MM.1S (cell line): ENCODE data around the gene CTRB1.

Experiments
- DNase-seq: peaks from one replicate; pipeline ENCODE4 v3.0.0-alpha.2; 2015
- H2AFZ ChIP-seq: fragments of 300-600 bp; sonication (generic); 2 replicates; pipeline ENCODE4 v1.6.0; 2016; ENCODE audit warnings: antibody characterized with exemption, low read length
- H3F3A ChIP-seq: fragments of 300-600 bp; sonication (generic); 2 replicates; pipeline ENCODE4 v1.6.1; 2016; ENCODE audit warnings: mild to moderate bottlenecking, antibody characterized with exemption, low read length, moderate library complexity, mixed read lengths; ENCODE audit not compliant: insufficient read depth
- H3K27ac ChIP-seq: fragments of 300-600 bp; sonication (generic); 2 replicates; pipeline ENCODE4 v1.5.1; 2016; ENCODE audit warnings: mild to moderate bottlenecking, low read length
- H3K27me3 ChIP-seq: fragments of 300-600 bp; sonication (generic); replicated peaks from 2 replicates; pipeline ENCODE4 v1.6.0; 2016; ENCODE audit warnings: low read length; ENCODE audit not compliant: insufficient read depth
- H3K36me3 ChIP-seq: fragments of 300-600 bp; sonication (generic); replicated peaks from 2 replicates; pipeline ENCODE4 v1.6.1; 2016; ENCODE audit warnings: mild to moderate bottlenecking, low read length, mixed read lengths; ENCODE audit not compliant: insufficient read depth
- H3K4me1 ChIP-seq: fragments of 300-600 bp; sonication (generic); 2 replicates; pipeline ENCODE4 v1.6.1; 2016; ENCODE audit warnings: low read length, mixed read lengths
- H3K4me2 ChIP-seq: fragments of 300-600 bp; sonication (generic); 2 replicates; pipeline ENCODE4 v1.6.0; 2016; ENCODE audit warnings: low read depth, low read length
- H3K4me3 ChIP-seq: fragments of 300-600 bp; sonication (generic); 2 replicates; pipeline ENCODE4 v1.5.1; 2016; ENCODE audit warnings: low read length, mixed read lengths
- H3K79me2 ChIP-seq: fragments of 300-600 bp; sonication (generic); 2 replicates; pipeline ENCODE4 v1.6.1; 2016; ENCODE audit warnings: mixed run types, low read length, mixed read lengths
- H3K9ac ChIP-seq: fragments of 300-600 bp; sonication (generic); 2 replicates; pipeline ENCODE4 v1.6.1; 2016; ENCODE audit warnings: low read length, mixed read lengths
- H3K9me2 ChIP-seq: fragments of 300-600 bp; sonication (generic); replicated peaks from 2 replicates; pipeline ENCODE4 v1.6.1; 2016; ENCODE audit warnings: mild to moderate bottlenecking, low read length, mixed read lengths; ENCODE audit not compliant: insufficient read depth
- H3K9me3 ChIP-seq: fragments of 300-600 bp; sonication (generic); replicated peaks from 2 replicates; pipeline ENCODE4 v1.6.1; 2016; ENCODE audit warnings: mild to moderate bottlenecking, low read length, mixed read lengths; ENCODE audit not compliant: insufficient read depth
- H4K20me1 ChIP-seq: fragments of 300-600 bp; sonication (generic); 2 replicates; pipeline ENCODE4 v1.6.1; 2016; ENCODE audit warnings: mild to moderate bottlenecking, low read length, moderate library complexity, mixed read lengths; ENCODE audit not compliant: insufficient read depth
- EZH2 ChIP-seq: fragments of 300-600 bp; sonication (generic); optimal IDR thresholded peaks from 2 replicates; pipeline ENCODE3; 2017; ENCODE audit warnings: low read depth, mild to moderate bottlenecking, antibody characterized with exemption, low read length, mixed read lengths
- EZH2phosphoT487 ChIP-seq: fragments of 300-600 bp; sonication (generic); IDR thresholded peaks from 2 replicates; pipeline ENCODE4 v1.6.1; 2018; ENCODE audit warnings: antibody characterized with exemption, low read length
- TF ChIP-seq, protein P1 (sequence below): fragments of 300-600 bp; sonication (generic); IDR thresholded peaks from 2 replicates; pipeline ENCODE4 v1.5.1; 2016; ENCODE audit warnings: antibody characterized with exemption, low read length, mixed read lengths

CTRB1 gene

GRCh38 chr16:75198135-75198600 is 20.6 kb upstream of the CTRB1 start:
- TF ChIP-seq EZH2 (no peak), EZH2phosphoT487 (no peak)
- TF ChIP-seq, protein P1, sequence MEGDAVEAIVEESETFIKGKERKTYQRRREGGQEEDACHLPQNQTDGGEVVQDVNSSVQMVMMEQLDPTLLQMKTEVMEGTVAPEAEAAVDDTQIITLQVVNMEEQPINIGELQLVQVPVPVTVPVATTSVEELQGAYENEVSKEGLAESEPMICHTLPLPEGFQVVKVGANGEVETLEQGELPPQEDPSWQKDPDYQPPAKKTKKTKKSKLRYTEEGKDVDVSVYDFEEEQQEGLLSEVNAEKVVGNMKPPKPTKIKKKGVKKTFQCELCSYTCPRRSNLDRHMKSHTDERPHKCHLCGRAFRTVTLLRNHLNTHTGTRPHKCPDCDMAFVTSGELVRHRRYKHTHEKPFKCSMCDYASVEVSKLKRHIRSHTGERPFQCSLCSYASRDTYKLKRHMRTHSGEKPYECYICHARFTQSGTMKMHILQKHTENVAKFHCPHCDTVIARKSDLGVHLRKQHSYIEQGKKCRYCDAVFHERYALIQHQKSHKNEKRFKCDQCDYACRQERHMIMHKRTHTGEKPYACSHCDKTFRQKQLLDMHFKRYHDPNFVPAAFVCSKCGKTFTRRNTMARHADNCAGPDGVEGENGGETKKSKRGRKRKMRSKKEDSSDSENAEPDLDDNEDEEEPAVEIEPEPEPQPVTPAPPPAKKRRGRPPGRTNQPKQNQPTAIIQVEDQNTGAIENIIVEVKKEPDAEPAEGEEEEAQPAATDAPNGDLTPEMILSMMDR = no peak
- H3K36me3 ChIP-seq = no peaks in the 10 kb centered on the region
- no peak for DNase-seq
- H2AFZ ChIP-seq = no peak overlapping the region
- no peaks in the 10 kb centered on the region for H3K9me2 ChIP-seq
- H3K9me3 ChIP-seq = no peaks in the 10 kb centered on the region
- no peak overlapping the region for H3K9ac ChIP-seq
- H3K27ac ChIP-seq = no peak overlapping the region
- no peaks in the 10 kb centered on the region for H3K27me3 ChIP-seq
- H3K4me2 ChIP-seq = no peak overlapping the region
- no peaks in the 10 kb centered on the region for H4K20me1 ChIP-seq
- H3K79me2 ChIP-seq = no peaks in the 10 kb centered on the region
- no peak overlapping the region for H3K4me3 ChIP-seq
- no peaks in the 10 kb centered on the region for H3K4me1 ChIP-seq
- H3F3A ChIP-seq = no peaks in the 10 kb centered on the region

DNA sequence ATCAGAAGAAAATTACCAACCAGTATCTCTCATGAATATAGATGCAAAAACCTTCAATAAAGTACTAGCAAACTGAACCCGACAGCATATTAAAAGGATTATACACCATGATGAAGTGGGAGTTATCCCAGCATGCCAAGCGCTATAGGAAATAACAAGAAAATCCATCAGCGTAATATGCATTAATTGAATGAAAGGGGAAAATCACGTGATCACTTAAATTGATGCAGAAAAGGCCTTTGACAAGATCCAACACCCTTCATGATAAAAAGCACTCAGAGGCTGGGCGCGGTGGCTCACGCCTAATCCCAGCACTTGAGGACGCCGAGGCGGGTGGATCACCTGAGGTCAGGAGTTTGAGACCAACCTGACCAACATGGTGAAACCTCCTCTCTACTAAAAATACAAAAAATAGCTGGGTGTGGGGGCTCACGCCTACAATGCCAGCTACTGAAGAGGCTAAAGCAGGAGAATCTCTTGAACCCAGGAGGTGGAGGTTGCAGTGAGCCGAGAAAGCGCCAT is 16.7 kb upstream of the CTRB1 start:
- H3K4me3 ChIP-seq = no peak overlapping the region
- H3K27ac ChIP-seq = no peak overlapping the region
- no peaks in the 10 kb centered on the region for H3K27me3 ChIP-seq
- DNase-seq = no peak
- no peak overlapping the region for H2AFZ ChIP-seq
- TF ChIP-seq EZH2phosphoT487 (no peak), EZH2 (no peak)
- TF ChIP-seq, protein P1 = no peak
- H3K4me1 ChIP-seq = no peaks in the 10 kb centered on the region
- H3K9me3 ChIP-seq = no peaks in the 10 kb centered on the region
- H3K4me2 ChIP-seq = no peak overlapping the region
- no peaks in the 10 kb centered on the region for H4K20me1 ChIP-seq
- H3K9ac ChIP-seq = no peak overlapping the region
- no peaks in the 10 kb centered on the region for H3K9me2 ChIP-seq
- H3F3A ChIP-seq = no peaks in the 10 kb centered on the region
- no peaks in the 10 kb centered on the region for H3K36me3 ChIP-seq
- H3K79me2 ChIP-seq = no peaks in the 10 kb centered on the region

DNA sequence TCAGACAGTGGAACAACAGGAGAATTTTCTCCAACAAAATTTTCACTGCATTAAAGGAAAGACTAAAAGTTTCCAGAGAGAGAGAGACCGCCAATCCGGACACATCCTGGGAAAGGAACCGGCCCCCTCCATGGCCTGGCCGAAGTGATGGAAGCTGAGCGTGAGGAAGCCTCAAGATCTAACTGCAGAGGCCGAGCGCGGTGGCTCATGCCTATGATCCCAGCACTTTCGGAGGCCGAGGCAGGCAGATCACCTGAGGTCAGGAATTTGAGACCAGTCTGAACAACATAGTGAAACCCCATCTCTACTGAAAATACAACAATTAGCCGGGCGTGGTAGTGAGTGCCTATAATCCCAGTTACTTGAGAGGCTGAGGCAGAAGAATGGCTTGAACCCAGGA is 15.7 kb upstream of the CTRB1 start:
- Histone ChIP-seq H3K36me3 (no peaks in the 10 kb centered on the region), H3K4me1 (no peaks in the 10 kb centered on the region), H3K4me2 (no peak overlapping the region), H3K9me2 (no peaks in the 10 kb centered on the region), H3K4me3 (no peak overlapping the region), H4K20me1 (no peaks in the 10 kb centered on the region), H3K27ac (no peak overlapping the region), H3K79me2 (no peaks in the 10 kb centered on the region), H3K27me3 (no peaks in the 10 kb centered on the region), H3F3A (no peaks in the 10 kb centered on the region), H3K9ac (no peak overlapping the region), H2AFZ (no peak overlapping the region), H3K9me3 (no peaks in the 10 kb centered on the region)
- DNase-seq = no peak
- TF ChIP-seq, protein P1 = no peak
- TF ChIP-seq EZH2 (no peak), EZH2phosphoT487 (no peak)
